Activated CD8-positive, alpha-beta T cell treated with anti-CD3 and anti-CD28 coated beads for 36 hours (primary cell): ENCODE data around the gene VWA3B. TPM values are rescaled to one million over a fixed set of nuclear protein-coding genes. Genes with fewer than 3 reads are reported as not detected.
"Not testable (repeated sequence)": the region's sequence is repeated elsewhere in the genome, so short reads cannot be mapped to it uniquely, and the experiment has no call there.

Experiments
- ATAC-seq: fragments of 200-7000 bp; cut with Tn5 transposase; one replicate; pipeline ENCODE4 v1.10.0; 2021; ENCODE audit warnings: mild to moderate bottlenecking, moderate library complexity
- CTCF ChIA-PET: fragments of 350-600 bp; sonication (Branson Sonifier 250); formaldehyde crosslinking; loops from one replicate; lab custom pipeline; 2021; ENCODE audit warnings: antibody characterized with exemption; lab: Charles Lee
- POLR2A ChIA-PET: fragments of 350-600 bp; sonication (Branson Sonifier 250); formaldehyde crosslinking; loops from one replicate; lab custom pipeline; 2021; ENCODE audit warnings: antibody characterized with exemption; lab: Charles Lee
- DNase-seq: peaks from one replicate; pipeline ENCODE4 v3.0.0-alpha.2; 2020
- H3K27ac Mint-ChIP-seq: one replicate; pipeline ENCODE4 v1.8.0; 2021; ENCODE audit warnings: mild to moderate bottlenecking, mixed read lengths
- H3K27me3 Mint-ChIP-seq: one replicate; pipeline ENCODE4 v1.8.0; 2021; ENCODE audit warnings: mixed read lengths
- H3K36me3 Mint-ChIP-seq: one replicate; pipeline ENCODE4 v1.8.0; 2021; ENCODE audit warnings: low read depth, mixed read lengths
- H3K4me1 Mint-ChIP-seq: one replicate; pipeline ENCODE4 v1.8.0; 2021; ENCODE audit warnings: low read depth, mixed read lengths
- H3K4me3 Mint-ChIP-seq: one replicate; pipeline ENCODE4 v1.8.0; 2021; ENCODE audit warnings: mild to moderate bottlenecking, moderate library complexity, mixed read lengths
- H3K9me3 Mint-ChIP-seq: one replicate; pipeline ENCODE4 v1.8.0; 2021; ENCODE audit warnings: mixed read lengths
- intact Hi-C: fragments of 100-400 bp; cut with micrococcal nuclease; formaldehyde crosslinking; loops from one replicate; pipeline ENCODE4 v1.10.0; 2022
- total RNA-seq, 2 experiments: library from RNA; stranded (reverse); gene quantifications; one replicate each; pipeline ENCODE4 v1.2.3, GENCODE V29; 2021
- TF ChIP-seq, protein P1 (sequence below): fragments of 200-600 bp; IDR thresholded peaks from one replicate; pipeline ENCODE4 v1.8.0; 2022; ENCODE audit warnings: antibody characterized with exemption, mild to moderate bottlenecking

VWA3B gene
- total RNA-seq, 2 experiments from 2014 or later: not detected

DNA sequence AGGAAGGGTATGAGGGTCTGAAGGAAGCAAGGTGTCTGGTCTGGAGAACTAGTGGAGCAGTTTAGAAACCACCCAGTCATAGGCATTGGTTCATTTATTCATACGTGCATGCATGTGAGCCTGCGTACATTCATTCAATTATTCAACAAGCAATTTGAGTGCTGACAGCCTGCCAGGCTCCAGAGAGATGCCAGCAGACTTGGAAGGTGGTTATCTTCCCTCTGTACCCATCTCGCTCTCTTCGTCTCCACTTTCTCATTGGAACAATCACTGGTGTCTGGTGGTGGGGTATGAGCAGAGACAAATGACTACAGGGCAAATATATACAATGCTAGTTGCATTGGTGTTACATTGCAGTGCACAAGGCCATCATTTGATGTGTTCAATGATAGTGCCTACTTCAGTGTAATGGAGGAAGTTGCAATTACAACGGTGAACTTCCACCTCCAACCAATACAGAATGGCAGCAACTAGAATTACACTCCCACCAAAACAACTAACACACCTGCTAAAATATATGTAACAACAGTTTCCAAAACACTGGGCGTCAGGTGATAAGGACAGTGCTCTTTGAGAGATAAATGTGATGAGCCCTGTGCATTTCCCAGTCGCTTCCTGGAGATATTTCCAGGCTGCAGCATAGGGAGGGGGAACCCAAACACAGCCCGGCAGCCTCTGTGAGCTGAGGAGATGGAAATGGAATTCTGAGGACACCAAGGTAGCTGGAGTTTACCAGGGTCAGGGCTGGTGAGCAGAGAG, 226.7 kb downstream of the VWA3B start:
- Mint-ChIP-seq H3K27me3 (peaks cover 16% of the 10 kb centered on the region), H3K4me3 (no peak overlapping the region), H3K4me1 (no peaks in the 10 kb centered on the region), H3K9me3 (peaks cover 3% of the 10 kb centered on the region), H3K27ac (no peak overlapping the region), H3K36me3 (no peaks in the 10 kb centered on the region)
- CTCF ChIA-PET: no interaction called here
- intact Hi-C loops: no loop called here
- ATAC-seq (no peak), DNase-seq (no peak)
- POLR2A ChIA-PET: interaction anchor here (0.6 kb wide), 1 partner anchor 10 kb away, joined by 3 read pairs; no protein-coding TSS in a partner anchor
- TF ChIP-seq, protein P1, sequence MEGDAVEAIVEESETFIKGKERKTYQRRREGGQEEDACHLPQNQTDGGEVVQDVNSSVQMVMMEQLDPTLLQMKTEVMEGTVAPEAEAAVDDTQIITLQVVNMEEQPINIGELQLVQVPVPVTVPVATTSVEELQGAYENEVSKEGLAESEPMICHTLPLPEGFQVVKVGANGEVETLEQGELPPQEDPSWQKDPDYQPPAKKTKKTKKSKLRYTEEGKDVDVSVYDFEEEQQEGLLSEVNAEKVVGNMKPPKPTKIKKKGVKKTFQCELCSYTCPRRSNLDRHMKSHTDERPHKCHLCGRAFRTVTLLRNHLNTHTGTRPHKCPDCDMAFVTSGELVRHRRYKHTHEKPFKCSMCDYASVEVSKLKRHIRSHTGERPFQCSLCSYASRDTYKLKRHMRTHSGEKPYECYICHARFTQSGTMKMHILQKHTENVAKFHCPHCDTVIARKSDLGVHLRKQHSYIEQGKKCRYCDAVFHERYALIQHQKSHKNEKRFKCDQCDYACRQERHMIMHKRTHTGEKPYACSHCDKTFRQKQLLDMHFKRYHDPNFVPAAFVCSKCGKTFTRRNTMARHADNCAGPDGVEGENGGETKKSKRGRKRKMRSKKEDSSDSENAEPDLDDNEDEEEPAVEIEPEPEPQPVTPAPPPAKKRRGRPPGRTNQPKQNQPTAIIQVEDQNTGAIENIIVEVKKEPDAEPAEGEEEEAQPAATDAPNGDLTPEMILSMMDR: no peak

DNA sequence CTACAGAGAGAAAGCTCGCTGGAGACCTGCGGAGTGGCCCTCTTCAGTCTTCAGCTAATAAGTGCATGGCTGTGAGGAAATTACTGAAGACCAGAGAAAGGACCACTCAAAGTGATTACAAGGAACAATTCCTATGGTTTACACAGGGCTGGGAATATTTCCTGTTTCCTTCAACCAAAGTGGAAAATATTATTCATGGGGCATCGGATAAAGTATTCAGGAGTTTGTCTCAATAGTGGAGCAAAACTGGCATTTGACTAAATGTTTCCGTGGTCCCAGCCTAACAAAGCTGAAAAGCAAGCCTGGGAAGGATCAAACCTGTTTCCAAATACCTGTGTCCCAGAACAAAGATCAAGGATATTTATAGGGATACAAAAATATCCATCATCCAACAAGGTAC, 227.3 kb downstream of the VWA3B start:
- CTCF ChIA-PET: no interaction called here

GRCh38 chr2:98315957-98316356, 229.0 kb downstream of the VWA3B start:
- no peak for DNase-seq
- H3K9me3 Mint-ChIP-seq: peaks cover 13% of the 10 kb centered on the region
- intact Hi-C loops: no loop called here
- H3K36me3 Mint-ChIP-seq: peaks cover 6% of the 10 kb centered on the region
- no peak overlapping the region for H3K27ac Mint-ChIP-seq
- POLR2A ChIA-PET: no interaction called here
- H3K27me3 Mint-ChIP-seq: peaks cover 13% of the 10 kb centered on the region
- no peak overlapping the region for H3K4me3 Mint-ChIP-seq
- H3K4me1 Mint-ChIP-seq: no peaks in the 10 kb centered on the region
- TF ChIP-seq, protein P1: no peak
- CTCF ChIA-PET: no interaction called here
- ATAC-seq: no peak

More for the DNA sequence above, 227.3 kb downstream of the VWA3B start:
- ATAC-seq: no peak
- H3K9me3 Mint-ChIP-seq: peaks cover 4% of the 10 kb centered on the region
- peaks cover under 1% of the 10 kb centered on the region for H3K36me3 Mint-ChIP-seq
- intact Hi-C loops: no loop called here
- no peak overlapping the region for H3K4me3 Mint-ChIP-seq
- POLR2A ChIA-PET: no interaction called here
- peaks cover 16% of the 10 kb centered on the region for H3K27me3 Mint-ChIP-seq
- DNase-seq: no peak
- no peaks in the 10 kb centered on the region for H3K4me1 Mint-ChIP-seq
- TF ChIP-seq, protein P1: no peak
- H3K27ac Mint-ChIP-seq: no peak overlapping the region

DNA sequence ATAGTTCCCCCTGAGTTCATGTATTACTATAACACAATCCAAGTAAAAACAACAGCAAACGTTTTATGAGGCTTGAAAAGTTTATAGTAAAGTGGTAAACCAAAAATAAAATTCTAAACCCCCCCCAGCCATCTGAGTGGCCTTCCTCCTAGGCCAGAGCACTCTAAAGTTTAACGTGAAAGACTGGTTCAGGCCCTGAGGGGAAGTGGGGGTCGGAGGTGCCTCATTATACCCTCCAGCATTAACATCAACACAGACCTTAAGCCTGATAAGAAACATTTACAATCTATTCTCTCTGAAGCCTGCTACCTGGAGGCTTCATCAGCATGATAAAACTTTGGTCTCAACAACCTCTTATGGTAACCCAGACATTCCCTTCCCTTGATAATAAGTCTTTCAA, 230.2 kb downstream of the VWA3B start:
- ATAC-seq: no peak
- Mint-ChIP-seq H3K4me1 (no peaks in the 10 kb centered on the region), H3K27ac (no peak overlapping the region), H3K9me3 (peaks cover 19% of the 10 kb centered on the region), H3K36me3 (peaks cover 10% of the 10 kb centered on the region), H3K27me3 (peaks cover 14% of the 10 kb centered on the region), H3K4me3 (no peak overlapping the region)
- intact Hi-C loops: no loop called here
- ChIA-PET POLR2A (no interaction called here), CTCF (no interaction called here)
- no peak for DNase-seq
- TF ChIP-seq, protein P1: no peak

DNA sequence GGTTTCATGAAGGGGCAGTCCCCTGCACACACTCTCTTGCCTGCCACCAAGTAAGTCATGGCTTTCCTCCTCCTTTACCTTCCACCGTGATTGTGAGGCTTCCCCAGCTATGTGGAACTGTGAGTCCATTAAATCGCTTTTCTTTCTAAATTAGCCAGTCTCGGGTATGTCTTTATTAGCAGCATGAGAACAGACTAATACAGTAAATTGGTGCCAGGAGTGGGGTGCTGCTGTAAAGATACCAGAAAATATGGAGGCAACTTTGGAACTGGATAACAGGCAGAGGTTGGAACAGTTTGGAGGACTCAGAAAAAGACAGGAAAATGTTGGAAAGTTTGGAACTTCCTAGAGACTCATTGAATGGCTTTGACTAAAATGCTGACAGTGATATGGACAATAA, 233.2 kb downstream of the VWA3B start:
- H3K27ac Mint-ChIP-seq, POLR2A ChIA-PET, CTCF ChIA-PET, H3K36me3 Mint-ChIP-seq, H3K4me1 Mint-ChIP-seq, intact Hi-C loops, ATAC-seq, H3K4me3 Mint-ChIP-seq, DNase-seq: not testable (repeated sequence)
- peaks cover 16% of the 10 kb centered on the region for H3K27me3 Mint-ChIP-seq
- peaks cover 24% of the 10 kb centered on the region for H3K9me3 Mint-ChIP-seq
